HEK293 (cell line): ENCODE results near the gene MAP3K20.

Experiments used
- HOXA7 ChIP-seq: sonication (generic); formaldehyde crosslinking; IDR thresholded peaks from 2 replicates; pipeline ENCODE4 v1.8.1; 2022; ENCODE audit warnings: missing genetic modification reagents, borderline replicate concordance
- RBAK ChIP-seq: fragments of 450-650 bp; formaldehyde crosslinking; IDR thresholded peaks from 2 replicates; pipeline ENCODE4 v1.5.1; 2016; ENCODE audit warnings: missing biosample characterization, missing genetic modification characterization
- ZNF513 ChIP-seq: fragments of 450-650 bp; IDR thresholded peaks from 2 replicates; pipeline ENCODE4 v1.5.1; 2018; ENCODE audit warnings: missing biosample characterization, missing genetic modification characterization
- ZNF670 ChIP-seq: fragments of 450-650 bp; formaldehyde crosslinking; IDR thresholded peaks from 2 replicates; pipeline ENCODE4 v1.5.1; 2016; ENCODE audit warnings: missing biosample characterization, missing genetic modification characterization, low read depth
- TF ChIP-seq, protein P1 (sequence below): fragments of 450-650 bp; formaldehyde crosslinking; IDR thresholded peaks from 2 replicates; pipeline ENCODE4 v1.5.1; 2016; ENCODE audit warnings: missing biosample characterization, missing genetic modification characterization
- TF ChIP-seq, protein P2 (sequence below): fragments of 450-650 bp; formaldehyde crosslinking; IDR thresholded peaks from 2 replicates; pipeline ENCODE4 v1.5.1; 2016; ENCODE audit warnings: missing biosample characterization, missing genetic modification characterization

DNA sequence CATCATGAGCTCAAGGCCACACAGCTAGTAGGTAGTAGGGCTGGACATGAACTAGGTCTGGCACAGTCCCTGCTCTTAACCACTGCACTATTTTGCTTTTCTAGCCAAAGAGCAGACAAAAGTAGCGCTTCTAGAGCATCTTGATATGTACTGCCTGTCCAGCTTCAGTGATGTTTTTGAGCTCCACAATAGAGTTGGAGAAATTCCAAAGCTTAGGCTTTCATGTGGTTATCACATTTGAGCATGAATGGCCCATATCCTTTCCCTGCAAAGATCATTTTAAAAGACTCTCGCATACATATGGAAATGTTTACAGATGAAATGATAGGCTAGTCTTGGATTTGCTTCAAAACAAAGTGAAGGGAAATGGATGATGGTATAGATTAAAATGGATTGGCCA is 128.7 kb downstream of the MAP3K20 start:
- no peak for TF ChIP-seq RBAK (tag by site-specific recombination)
- TF ChIP-seq, protein P1, sequence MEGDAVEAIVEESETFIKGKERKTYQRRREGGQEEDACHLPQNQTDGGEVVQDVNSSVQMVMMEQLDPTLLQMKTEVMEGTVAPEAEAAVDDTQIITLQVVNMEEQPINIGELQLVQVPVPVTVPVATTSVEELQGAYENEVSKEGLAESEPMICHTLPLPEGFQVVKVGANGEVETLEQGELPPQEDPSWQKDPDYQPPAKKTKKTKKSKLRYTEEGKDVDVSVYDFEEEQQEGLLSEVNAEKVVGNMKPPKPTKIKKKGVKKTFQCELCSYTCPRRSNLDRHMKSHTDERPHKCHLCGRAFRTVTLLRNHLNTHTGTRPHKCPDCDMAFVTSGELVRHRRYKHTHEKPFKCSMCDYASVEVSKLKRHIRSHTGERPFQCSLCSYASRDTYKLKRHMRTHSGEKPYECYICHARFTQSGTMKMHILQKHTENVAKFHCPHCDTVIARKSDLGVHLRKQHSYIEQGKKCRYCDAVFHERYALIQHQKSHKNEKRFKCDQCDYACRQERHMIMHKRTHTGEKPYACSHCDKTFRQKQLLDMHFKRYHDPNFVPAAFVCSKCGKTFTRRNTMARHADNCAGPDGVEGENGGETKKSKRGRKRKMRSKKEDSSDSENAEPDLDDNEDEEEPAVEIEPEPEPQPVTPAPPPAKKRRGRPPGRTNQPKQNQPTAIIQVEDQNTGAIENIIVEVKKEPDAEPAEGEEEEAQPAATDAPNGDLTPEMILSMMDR = no peak
- no peak for TF ChIP-seq ZNF670 (tag by site-specific recombination)
- no peak for TF ChIP-seq HOXA7 (CRISPR knock-in tag)
- no peak for TF ChIP-seq ZNF513
- TF ChIP-seq, protein P2, sequence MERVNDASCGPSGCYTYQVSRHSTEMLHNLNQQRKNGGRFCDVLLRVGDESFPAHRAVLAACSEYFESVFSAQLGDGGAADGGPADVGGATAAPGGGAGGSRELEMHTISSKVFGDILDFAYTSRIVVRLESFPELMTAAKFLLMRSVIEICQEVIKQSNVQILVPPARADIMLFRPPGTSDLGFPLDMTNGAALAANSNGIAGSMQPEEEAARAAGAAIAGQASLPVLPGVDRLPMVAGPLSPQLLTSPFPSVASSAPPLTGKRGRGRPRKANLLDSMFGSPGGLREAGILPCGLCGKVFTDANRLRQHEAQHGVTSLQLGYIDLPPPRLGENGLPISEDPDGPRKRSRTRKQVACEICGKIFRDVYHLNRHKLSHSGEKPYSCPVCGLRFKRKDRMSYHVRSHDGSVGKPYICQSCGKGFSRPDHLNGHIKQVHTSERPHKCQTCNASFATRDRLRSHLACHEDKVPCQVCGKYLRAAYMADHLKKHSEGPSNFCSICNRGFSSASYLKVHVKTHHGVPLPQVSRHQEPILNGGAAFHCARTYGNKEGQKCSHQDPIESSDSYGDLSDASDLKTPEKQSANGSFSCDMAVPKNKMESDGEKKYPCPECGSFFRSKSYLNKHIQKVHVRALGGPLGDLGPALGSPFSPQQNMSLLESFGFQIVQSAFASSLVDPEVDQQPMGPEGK (tag by site-specific recombination) = no peak
